Caco-2 (cell line): Measurements from ENCODE around the gene NXPH3. TPM values are rescaled to one million over a fixed set of nuclear protein-coding genes. Genes with fewer than 3 reads are reported as not detected.

ENCODE experiments used
- BruUV-seq: library from RNA; stranded (reverse); fragments of 400-500 nt; replicated peaks from 2 replicates; lab custom pipeline; 2021; lab: Mats Ljungman, UMichigan
- CTCF ChIA-PET: fragments of 300-600 bp; sonication (Branson Sonifier 250); formaldehyde crosslinking; loops from one replicate; lab custom pipeline; 2022; ENCODE audit warnings: antibody characterized with exemption; lab: Charles Lee
- POLR2A ChIA-PET: fragments of 300-600 bp; sonication (Branson Sonifier 250); formaldehyde crosslinking; loops from one replicate; lab custom pipeline; 2022; ENCODE audit warnings: antibody characterized with exemption; lab: Charles Lee
- DNase-seq, 2 experiments: peaks; one replicate each; pipeline versions ENCODE4 v3.0.0 to v3.0.0-alpha.2; 2020 to 2022
- H3K27me3 ChIP-seq: replicated peaks from 2 replicates; pipeline ENCODE4 v1.6.0; 2011; ENCODE audit warnings: low read length; ENCODE audit not compliant: control insufficient read depth, insufficient read depth
- H3K36me3 ChIP-seq: 2 replicates; pipeline ENCODE4 v1.5.1; 2011; ENCODE audit warnings: low read length; ENCODE audit not compliant: control insufficient read depth, insufficient read depth
- H3K4me1 ChIP-seq: fragments of 250-450 bp; sonication (Bioruptor Pico); 2 replicates; pipeline ENCODE4 v1.5.1; 2020; ENCODE audit warnings: mild to moderate bottlenecking
- H3K4me3 ChIP-seq: 2 replicates; pipeline ENCODE4 v1.5.1; 2011; ENCODE audit warnings: low read depth, mild to moderate bottlenecking, control low read depth, low read length
- H3K9me3 ChIP-seq: fragments of 250-450 bp; sonication (Bioruptor Pico); 2 replicates; pipeline ENCODE4 v1.5.1; 2020; ENCODE audit warnings: mild to moderate bottlenecking, moderate library complexity
- H3K27ac Mint-ChIP-seq: one replicate; pipeline ENCODE4 v1.8.0; 2022; ENCODE audit warnings: mixed read lengths; ENCODE audit not compliant: unreplicated experiment
- H3K27me3 Mint-ChIP-seq: one replicate; pipeline ENCODE4 v1.8.0; 2022; ENCODE audit warnings: mixed read lengths; ENCODE audit not compliant: insufficient read depth, unreplicated experiment
- H3K36me3 Mint-ChIP-seq: one replicate; pipeline ENCODE4 v1.8.0; 2022; ENCODE audit warnings: mild to moderate bottlenecking, mixed read lengths; ENCODE audit not compliant: insufficient read depth, unreplicated experiment
- H3K4me1 Mint-ChIP-seq: one replicate; pipeline ENCODE4 v1.8.0; 2022; ENCODE audit warnings: low read depth, mixed read lengths; ENCODE audit not compliant: unreplicated experiment
- H3K4me3 Mint-ChIP-seq: one replicate; pipeline ENCODE4 v1.8.0; 2022; ENCODE audit warnings: mild to moderate bottlenecking, moderate library complexity, mixed read lengths; ENCODE audit not compliant: unreplicated experiment
- H3K9me3 Mint-ChIP-seq: one replicate; pipeline ENCODE4 v1.8.0; 2022; ENCODE audit warnings: mixed read lengths; ENCODE audit not compliant: unreplicated experiment
- CTCF ChIP-seq, 2 experiments: fragments of 200-600 bp in 1 of 2; IDR thresholded peaks; 1 replicate in 1 of 2; 2 replicates in 1 of 2; pipeline versions ENCODE4 v1.5.1 to v1.8.0; 2011 to 2022; ENCODE audit warnings: antibody characterized with exemption in 1 of 2, control low read depth in 1 of 2, inconsistent platforms in 1 of 2, low read depth in 1 of 2, low read length in 1 of 2, mild to moderate bottlenecking in 1 of 2, moderate library complexity in 1 of 2; ENCODE audit not compliant: insufficient read depth in 1 of 2, severe bottlenecking in 1 of 2, unreplicated experiment in 1 of 2
- intact Hi-C: fragments of 100-400 bp; cut with micrococcal nuclease; formaldehyde crosslinking; loops from one replicate; pipeline ENCODE4 v1.10.0; 2022; ENCODE audit not compliant: unreplicated experiment
- total RNA-seq: library from RNA; stranded (reverse); gene quantifications from 2 replicates; pipeline ENCODE4 v1.2.3, GENCODE V29; 2022

Gene NXPH3
- total RNA-seq, 1 experiment from 2014 or later: 2.0 TPM

DNA sequence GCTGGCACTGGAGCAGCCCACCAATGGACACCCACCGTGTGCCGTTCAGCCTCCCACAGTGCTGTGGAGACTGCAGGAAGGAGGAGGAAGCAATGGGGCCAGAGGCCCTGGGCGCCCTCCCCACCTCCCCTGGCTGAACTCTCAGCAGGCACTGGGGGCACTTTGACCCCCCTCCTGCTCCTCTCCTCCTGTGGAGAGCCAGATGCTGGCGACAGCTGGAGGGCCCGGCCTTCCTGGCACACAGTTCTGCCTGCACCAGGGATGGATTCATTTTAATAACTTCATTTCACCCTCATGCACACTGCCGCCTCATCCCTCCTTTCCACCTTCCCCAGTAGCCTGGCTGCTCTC is 6.0 kb downstream of the NXPH3 start:
- Mint-ChIP-seq H3K4me3 (no peak overlapping the region), H3K27ac (no peak overlapping the region), H3K9me3 (no peaks in the 10 kb centered on the region), H3K4me1 (peaks cover 7% of the 10 kb centered on the region), H3K36me3 (peaks cover 5% of the 10 kb centered on the region), H3K27me3 (peaks cover 5% of the 10 kb centered on the region)
- DNase-seq: peak in 1 of 2 experiments; percentile 42
- no TSS peak for BruUV-seq
- Histone ChIP-seq H3K4me1 (peaks cover 8% of the 10 kb centered on the region; the same call in 1 of the 2 replicates), H3K4me3 (no peak overlapping the region), H3K9me3 (no peaks in the 10 kb centered on the region), H3K36me3 (no peaks in the 10 kb centered on the region), H3K27me3 (no peaks in the 10 kb centered on the region; the same call in 1 of the 2 replicates)
- intact Hi-C loops: no loop called here
- CTCF ChIA-PET: interaction anchor here (0.6 to 1.5 kb wide), 4 partner anchors 12 to 96 kb away, joined by 3 to 9 read pairs (median 4); no protein-coding TSS in a partner anchor
- POLR2A ChIA-PET: no interaction called here
- TF ChIP-seq CTCF (IDR thresholded peaks at IDR 0.05; ENCODE audit: insufficient read depth in 1 of 2, low read depth in 1 of 2, low read length in 1 of 2, severe bottlenecking in 1 of 2, unreplicated experiment in 1 of 2): no peak

GRCh38 chr17:49582055-49582722 is 6.5 kb downstream of the NXPH3 start:
- Mint-ChIP-seq H3K4me1 (peaks cover 2% of the 10 kb centered on the region), H3K4me3 (no peak overlapping the region), H3K27ac (no peak overlapping the region), H3K9me3 (no peaks in the 10 kb centered on the region), H3K27me3 (peaks cover 5% of the 10 kb centered on the region), H3K36me3 (no peaks in the 10 kb centered on the region)
- H3K4me1 ChIP-seq: peaks cover 4% of the 10 kb centered on the region; the same call in 1 of the 2 replicates
- H3K36me3 ChIP-seq: no peaks in the 10 kb centered on the region
- no TSS peak for BruUV-seq
- H3K4me3 ChIP-seq: no peak overlapping the region
- no peaks in the 10 kb centered on the region for H3K9me3 ChIP-seq
- intact Hi-C loops: no loop called here
- no peak for TF ChIP-seq CTCF (IDR thresholded peaks at IDR 0.05; ENCODE audit: insufficient read depth in 1 of 2, low read depth in 1 of 2, low read length in 1 of 2, severe bottlenecking in 1 of 2, unreplicated experiment in 1 of 2)
- H3K27me3 ChIP-seq: no peaks in the 10 kb centered on the region; the same call in 1 of the 2 replicates
- CTCF ChIA-PET: interaction anchor here (0.6 to 1.5 kb wide), 5 partner anchors 12 to 246 kb away, joined by 3 to 9 read pairs (median 5); no protein-coding TSS in a partner anchor
- peak in 1 of 2 experiments; percentile 45 for DNase-seq
- POLR2A ChIA-PET: interaction anchor here (0.5 to 0.7 kb wide), 2 partner anchors 95 to 126 kb away, joined by 3 to 10 read pairs; partner anchors contain the start of gene SLC35B1

- Histone ChIP-seq H3K27me3 (no peaks in the 10 kb centered on the region), H3K36me3 (no peaks in the 10 kb centered on the region), H3K9me3 (no peaks in the 10 kb centered on the region), H3K4me1 (no peaks in the 10 kb centered on the region), H3K4me3 (no peak overlapping the region)
- Mint-ChIP-seq H3K27ac (no peak overlapping the region), H3K9me3 (no peaks in the 10 kb centered on the region), H3K4me3 (no peak overlapping the region), H3K27me3 (peaks cover 4% of the 10 kb centered on the region), H3K4me1 (no peaks in the 10 kb centered on the region), H3K36me3 (no peaks in the 10 kb centered on the region)
- peak in 1 of 2 experiments; percentile 39 for DNase-seq
- BruUV-seq: no TSS peak
- intact Hi-C loops: no loop called here
- POLR2A ChIA-PET: interaction anchor here (0.5 to 0.7 kb wide), 2 partner anchors 94 to 125 kb away, joined by 3 to 10 read pairs; partner anchors contain the start of gene SLC35B1
- TF ChIP-seq CTCF (IDR thresholded peaks at IDR 0.05; ENCODE audit: insufficient read depth in 1 of 2, low read depth in 1 of 2, low read length in 1 of 2, severe bottlenecking in 1 of 2, unreplicated experiment in 1 of 2): no peak
- CTCF ChIA-PET: interaction anchor here (0.6 to 1.5 kb wide), 4 partner anchors 13 to 247 kb away, joined by 4 to 6 read pairs (median 5); no protein-coding TSS in a partner anchor
Measured at GRCh38 chr17:49582789-49583188, 7.1 kb downstream of the NXPH3 start.
